Measurements from ENCODE around the gene TMCC1.

TMCC1 gene

GRCh38 chr3:129608087-129608935, 285.2 kb downstream of the TMCC1 start:
- TF ChIP-seq CTCF (IDR thresholded peaks at IDR 0.05; ENCODE audit: insufficient read depth, low read length) (no peak), SPI1 (IDR thresholded peaks at IDR 0.05; ENCODE audit: borderline replicate concordance, low read depth) (no peak), REST (IDR thresholded peaks at IDR 0.05; ENCODE audit: insufficient replicate concordance, low read depth) (no peak), GABPA (IDR thresholded peaks at IDR 0.05; ENCODE audit: low read depth) (no peak), POLR2AphosphoS5 (IDR thresholded peaks at IDR 0.05; ENCODE audit: low read depth) (no peak)
- Histone ChIP-seq H3K4me3 (replicated peaks; ENCODE audit: insufficient read depth, low read length) (no peak overlapping the region), H3K27me3 (ENCODE audit: insufficient read depth, poor library complexity, severe bottlenecking) (peaks cover 2% of the 10 kb centered on the region), H3K27ac (replicated peaks) (no peak overlapping the region)
- DNase-seq (ENCODE audit: low read depth in 1 of 2, low spot score in 1 of 2) = peak in 1 of 2 experiments; percentile 60

- no peak for DNase-seq (ENCODE audit: low read depth in 1 of 2, low spot score in 1 of 2)
- TF ChIP-seq POLR2AphosphoS5 (IDR thresholded peaks at IDR 0.05; ENCODE audit: low read depth) = no peak
- TF ChIP-seq CTCF (IDR thresholded peaks at IDR 0.05; ENCODE audit: insufficient read depth, low read length) = no peak
- no peak for TF ChIP-seq GABPA (IDR thresholded peaks at IDR 0.05; ENCODE audit: low read depth)
- TF ChIP-seq SPI1 (IDR thresholded peaks at IDR 0.05; ENCODE audit: borderline replicate concordance, low read depth) = no peak
- no peak for TF ChIP-seq REST (IDR thresholded peaks at IDR 0.05; ENCODE audit: insufficient replicate concordance, low read depth)
- H3K4me3 ChIP-seq (replicated peaks; ENCODE audit: insufficient read depth, low read length) = no peak overlapping the region
- H3K27ac ChIP-seq (replicated peaks) = no peak overlapping the region
- H3K27me3 ChIP-seq (ENCODE audit: insufficient read depth, poor library complexity, severe bottlenecking) = peaks cover 2% of the 10 kb centered on the region
Measured at GRCh38 chr3:129607391-129608068, 286.0 kb downstream of the TMCC1 start.

- no peak for TF ChIP-seq REST (IDR thresholded peaks at IDR 0.05; ENCODE audit: insufficient replicate concordance, low read depth)
- no peak for TF ChIP-seq SPI1 (IDR thresholded peaks at IDR 0.05; ENCODE audit: borderline replicate concordance, low read depth)
- TF ChIP-seq GABPA (IDR thresholded peaks at IDR 0.05; ENCODE audit: low read depth) = no peak
- TF ChIP-seq POLR2AphosphoS5 (IDR thresholded peaks at IDR 0.05; ENCODE audit: low read depth) = no peak
- no peak for TF ChIP-seq CTCF (IDR thresholded peaks at IDR 0.05; ENCODE audit: insufficient read depth, low read length)
- H3K27me3 ChIP-seq (ENCODE audit: insufficient read depth, poor library complexity, severe bottlenecking) = peaks cover 2% of the 10 kb centered on the region
- H3K27ac ChIP-seq (replicated peaks) = no peak within 1 kb of the TSS
- peak in 1 of 2 experiments; percentile 38 for DNase-seq (ENCODE audit: low read depth in 1 of 2, low spot score in 1 of 2)
- H3K4me3 ChIP-seq (replicated peaks; ENCODE audit: insufficient read depth, low read length) = peak within 1 kb of the TSS; percentile 33
Measured at GRCh38 chr3:129606636-129607390, 286.7 kb downstream of the TMCC1 start, which contains the start of gene PLXND1. Gene PLXND1, minus strand, starts transcription at chr3:129606676. Its CDS starts 37 bp downstream, at chr3:129606639.
